HEK293T (cell line): Measurements from ENCODE around the gene RASA2.
"Not testable (repeated sequence)": the region's sequence is repeated elsewhere in the genome, so short reads cannot be mapped to it uniquely, and the experiment has no call there.

ENCODE experiments used
- CTCF ChIA-PET: fragments of 350-600 bp; formaldehyde crosslinking; extraction: SDS; loops from one replicate; lab custom pipeline; 2021; ENCODE audit warnings: antibody characterized with exemption, inconsistent platforms; lab: Yijun Ruan, JAX
- POLR2A ChIA-PET: fragments of 350-600 bp; formaldehyde crosslinking; extraction: SDS; loops from one replicate; lab custom pipeline; 2020; ENCODE audit warnings: antibody characterized with exemption, inconsistent platforms; lab: Yijun Ruan, JAX
- DNase-seq: peaks from one replicate; pipeline ENCODE4 v3.0.0; 2012; ENCODE audit warnings: mixed read lengths; ENCODE audit errors: extremely low spot score
- ARNT ChIP-seq: fragments of 450-650 bp; IDR thresholded peaks from 2 replicates; pipeline ENCODE4 v1.6.1; 2017; ENCODE audit warnings: mild to moderate bottlenecking
- BHLHE40 ChIP-seq: fragments of 450-650 bp; IDR thresholded peaks from 2 replicates; pipeline ENCODE4 v1.6.1; 2016; ENCODE audit warnings: mild to moderate bottlenecking, moderate library complexity, borderline replicate concordance
- CTBP1 ChIP-seq: fragments of 450-650 bp; IDR thresholded peaks from 2 replicates; pipeline ENCODE4 v1.6.1; 2016; ENCODE audit warnings: borderline replicate concordance
- ELF4 ChIP-seq: fragments of 450-650 bp; IDR thresholded peaks from 2 replicates; pipeline ENCODE4 v1.6.1; 2017; ENCODE audit warnings: antibody characterized with exemption
- FOXA1 ChIP-seq: fragments of 450-650 bp; IDR thresholded peaks from 2 replicates; pipeline ENCODE4 v1.6.1; 2016; ENCODE audit warnings: mild to moderate bottlenecking
- FOXK2 ChIP-seq: fragments of 450-650 bp; IDR thresholded peaks from 2 replicates; pipeline ENCODE4 v1.6.1; 2016; ENCODE audit warnings: mild to moderate bottlenecking
- FOXM1 ChIP-seq: fragments of 450-650 bp; IDR thresholded peaks from 2 replicates; pipeline ENCODE4 v1.6.1; 2017; ENCODE audit warnings: mild to moderate bottlenecking, borderline replicate concordance
- HDGF ChIP-seq: fragments of 450-650 bp; IDR thresholded peaks from 2 replicates; pipeline ENCODE4 v1.6.1; 2017; ENCODE audit warnings: antibody characterized with exemption, borderline replicate concordance
- L3MBTL2 ChIP-seq: fragments of 450-650 bp; conservative IDR thresholded peaks from 2 replicates; pipeline ENCODE4 v1.6.1; 2016; ENCODE audit warnings: mild to moderate bottlenecking
- LEF1 ChIP-seq: fragments of 450-650 bp; IDR thresholded peaks from 2 replicates; pipeline ENCODE4 v1.6.1; 2017; ENCODE audit warnings: mild to moderate bottlenecking, borderline replicate concordance
- NFRKB ChIP-seq: fragments of 450-650 bp; IDR thresholded peaks from 2 replicates; pipeline ENCODE4 v1.6.1; 2016; ENCODE audit warnings: mild to moderate bottlenecking, moderate library complexity
- PKNOX1 ChIP-seq: fragments of 450-650 bp; IDR thresholded peaks from 2 replicates; pipeline ENCODE4 v1.6.1; 2016
- SP1 ChIP-seq: fragments of 450-650 bp; IDR thresholded peaks from 2 replicates; pipeline ENCODE4 v1.6.1; 2017
- SUZ12 ChIP-seq: fragments of 450-650 bp; IDR thresholded peaks from 2 replicates; pipeline ENCODE4 v1.6.1; 2016; ENCODE audit warnings: mild to moderate bottlenecking
- TARDBP ChIP-seq: fragments of 450-650 bp; IDR thresholded peaks from 2 replicates; pipeline ENCODE4 v1.6.1; 2016
- ZNF384 ChIP-seq: fragments of 450-650 bp; IDR thresholded peaks from 2 replicates; pipeline ENCODE4 v1.6.1; 2016

Gene RASA2

GRCh38 chr3:141619450-141619849 lies 132.6 kb downstream of the RASA2 start:
- TF ChIP-seq HDGF (no peak), L3MBTL2 (no peak), FOXA1 (no peak), BHLHE40 (no peak), CTBP1 (no peak)
- DNase-seq: no peak
- POLR2A ChIA-PET: no interaction called here
- CTCF ChIA-PET: interaction anchor here (0.6 kb wide), 1 partner anchor 112 kb away, joined by 3 read pairs; no protein-coding TSS in a partner anchor

GRCh38 chr3:141623691-141624090 lies 136.9 kb downstream of the RASA2 start:
- CTCF ChIA-PET: no interaction called here
- DNase-seq: no peak
- no peak for TF ChIP-seq FOXK2
- no peak for TF ChIP-seq L3MBTL2
- no peak for TF ChIP-seq SP1
- POLR2A ChIA-PET: no interaction called here

GRCh38 chr3:141625506-141625905 lies 138.7 kb downstream of the RASA2 start:
- TF ChIP-seq PKNOX1 (no peak), BHLHE40 (no peak), NFRKB (no peak), SUZ12 (no peak), FOXK2 (no peak), FOXM1 (no peak), ELF4 (no peak), ZNF384 (no peak), CTBP1 (no peak), HDGF (no peak), ARNT (no peak), SP1 (no peak), FOXA1 (no peak), L3MBTL2 (no peak)
- ChIA-PET CTCF (no interaction called here), POLR2A (no interaction called here)
- no peak for DNase-seq

GRCh38 chr3:141628334-141628733 lies 141.5 kb downstream of the RASA2 start:
- DNase-seq, POLR2A ChIA-PET, CTCF ChIA-PET: not testable (repeated sequence)

- CTCF ChIA-PET: interaction anchor here (1.2 kb wide), 1 partner anchor 16 kb away, joined by 4 read pairs; no protein-coding TSS in a partner anchor
- DNase-seq, POLR2A ChIA-PET: not testable (repeated sequence)
Measured at GRCh38 chr3:141628868-141629441, 142.1 kb downstream of the RASA2 start.

- CTCF ChIA-PET: interaction anchor here (1.2 kb wide), 1 partner anchor 15 kb away, joined by 4 read pairs; no protein-coding TSS in a partner anchor
- POLR2A ChIA-PET: no interaction called here
- no peak for TF ChIP-seq FOXK2
- no peak for TF ChIP-seq ARNT
- no peak for TF ChIP-seq FOXA1
- no peak for TF ChIP-seq ZNF384
- TF ChIP-seq FOXM1: no peak
- TF ChIP-seq ELF4: no peak
- no peak for TF ChIP-seq SUZ12
- TF ChIP-seq HDGF: no peak
- no peak for TF ChIP-seq PKNOX1
- no peak for TF ChIP-seq L3MBTL2
- TF ChIP-seq CTBP1: no peak
- no peak for TF ChIP-seq TARDBP
- TF ChIP-seq NFRKB: no peak
- no peak for DNase-seq
Measured at GRCh38 chr3:141629976-141630375, 143.1 kb downstream of the RASA2 start.

GRCh38 chr3:141632779-141633374 lies 146.1 kb downstream of the RASA2 start:
- POLR2A ChIA-PET: no interaction called here
- TF ChIP-seq SUZ12 (no peak), L3MBTL2 (no peak), BHLHE40 (no peak), CTBP1 (no peak), FOXK2 (no peak), PKNOX1 (no peak), NFRKB (no peak), ZNF384 (no peak), FOXM1 (no peak), HDGF (no peak), ELF4 (no peak), ARNT (no peak), SP1 (no peak), LEF1 (no peak), FOXA1 (no peak), TARDBP (no peak)
- CTCF ChIA-PET: no interaction called here
- DNase-seq: no peak
